Left colon (tissue), 2 donors: ENCODE data around the gene PARP2. TPM values are rescaled to one million over a fixed set of nuclear protein-coding genes. Genes with fewer than 3 reads are reported as not detected.

Source experiments
- ATAC-seq: fragments of 200-7000 bp; cut with Tn5 transposase; one replicate; pipeline ENCODE4 v1.9.1; 2020; ENCODE audit warnings: mild to moderate bottlenecking, moderate library complexity
- DNase-seq, 2 donors: peaks; one replicate each; pipeline ENCODE4 v3.0.0-alpha.2; 2020
- intact Hi-C, 2 donors: fragments of 100-400 bp; cut with DNase I in 1 of 2; cut with micrococcal nuclease in 1 of 2; formaldehyde crosslinking; loops; one replicate each; pipeline versions ENCODE4 v1.11.2 to v1.14.0; 2022; cut with DNase I, micrococcal nuclease
- long read RNA-seq: library from polyadenylated mRNA; unstranded; transcript quantifications from one replicate; pipeline ENCODE4 v2.0.0, GENCODE V29; 2021
- total RNA-seq, 2 donors: library from RNA; stranded (reverse); fragmentation: NEBNext Ultra II Directional; extraction: Animal tissue kit (Norgen Biotek cat#: 25700); gene quantifications; one replicate each; pipeline ENCODE4 v1.2.1, GENCODE V29; 2021
- donor health status: DM: no; HTN: no; CAD: no.
- donor health status: DM: yes; HTN: yes; CAD: no.

PARP2 gene, protein sequence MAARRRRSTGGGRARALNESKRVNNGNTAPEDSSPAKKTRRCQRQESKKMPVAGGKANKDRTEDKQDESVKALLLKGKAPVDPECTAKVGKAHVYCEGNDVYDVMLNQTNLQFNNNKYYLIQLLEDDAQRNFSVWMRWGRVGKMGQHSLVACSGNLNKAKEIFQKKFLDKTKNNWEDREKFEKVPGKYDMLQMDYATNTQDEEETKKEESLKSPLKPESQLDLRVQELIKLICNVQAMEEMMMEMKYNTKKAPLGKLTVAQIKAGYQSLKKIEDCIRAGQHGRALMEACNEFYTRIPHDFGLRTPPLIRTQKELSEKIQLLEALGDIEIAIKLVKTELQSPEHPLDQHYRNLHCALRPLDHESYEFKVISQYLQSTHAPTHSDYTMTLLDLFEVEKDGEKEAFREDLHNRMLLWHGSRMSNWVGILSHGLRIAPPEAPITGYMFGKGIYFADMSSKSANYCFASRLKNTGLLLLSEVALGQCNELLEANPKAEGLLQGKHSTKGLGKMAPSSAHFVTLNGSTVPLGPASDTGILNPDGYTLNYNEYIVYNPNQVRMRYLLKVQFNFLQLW
- 10 to 100 TPM; 10.0 to 10.7 TPM for total RNA-seq
- long read RNA-seq, transcript PARP2-202 (16 exons, 1,881 nt): major isoform, 7 of 11 reads
- long read RNA-seq, partial matches to known transcripts: 3 of 11 reads
- long read RNA-seq, other reads (novel, unspliced or antisense): 1 of 11 reads

- ATAC-seq (peak; percentile 91), DNase-seq (peak; percentile 95 to 98)
- intact Hi-C loops: loop anchor here in 1 of 2 donors (5.0 to 10.0 kb wide), 2 partner anchors 112 to 339 kb away; partner anchors contain the start of genes APEX1, OSGEP and RNASE4
These were observed at the start of gene PARP2 for GRCh38 chr14:20343092-20343861. Gene PARP2 (plus strand): TSS chr14:20343635. CDS start chr14:20343642, 7 bp downstream.

DNA sequence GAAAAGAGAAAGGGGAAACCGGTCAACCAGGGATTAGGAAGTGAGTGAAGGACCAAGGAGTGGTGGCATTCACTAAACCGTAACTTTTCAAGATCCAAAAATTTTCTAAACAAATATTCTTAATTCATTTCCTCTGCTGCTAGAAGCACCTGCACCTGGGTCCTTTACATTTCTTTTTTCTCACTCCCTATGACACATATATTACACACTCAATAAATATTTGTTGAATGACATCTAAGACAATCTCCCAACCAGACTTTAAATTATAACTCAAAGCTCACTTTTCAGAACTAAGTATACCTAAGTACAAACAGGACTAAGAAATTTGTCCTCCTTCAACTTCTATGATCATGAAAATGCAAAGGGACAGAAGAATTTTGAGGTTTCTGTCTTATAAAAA lies 48.8 kb upstream of the PARP2 start:
- no peak for DNase-seq
- intact Hi-C loops: no loop called here
- no peak for ATAC-seq

- no peak for ATAC-seq
- intact Hi-C loops: no loop called here
These were observed 48.4 kb upstream of the PARP2 start for GRCh38 chr14:20295067-20295466.

GRCh38 chr14:20302042-20302755 lies 41.2 kb upstream of the PARP2 start:
- DNase-seq (no peak), ATAC-seq (no peak)
- intact Hi-C loops: no loop called here

More at GRCh38 chr14:20295067-20295466, 48.4 kb upstream of the PARP2 start:
- no peak for DNase-seq

DNA sequence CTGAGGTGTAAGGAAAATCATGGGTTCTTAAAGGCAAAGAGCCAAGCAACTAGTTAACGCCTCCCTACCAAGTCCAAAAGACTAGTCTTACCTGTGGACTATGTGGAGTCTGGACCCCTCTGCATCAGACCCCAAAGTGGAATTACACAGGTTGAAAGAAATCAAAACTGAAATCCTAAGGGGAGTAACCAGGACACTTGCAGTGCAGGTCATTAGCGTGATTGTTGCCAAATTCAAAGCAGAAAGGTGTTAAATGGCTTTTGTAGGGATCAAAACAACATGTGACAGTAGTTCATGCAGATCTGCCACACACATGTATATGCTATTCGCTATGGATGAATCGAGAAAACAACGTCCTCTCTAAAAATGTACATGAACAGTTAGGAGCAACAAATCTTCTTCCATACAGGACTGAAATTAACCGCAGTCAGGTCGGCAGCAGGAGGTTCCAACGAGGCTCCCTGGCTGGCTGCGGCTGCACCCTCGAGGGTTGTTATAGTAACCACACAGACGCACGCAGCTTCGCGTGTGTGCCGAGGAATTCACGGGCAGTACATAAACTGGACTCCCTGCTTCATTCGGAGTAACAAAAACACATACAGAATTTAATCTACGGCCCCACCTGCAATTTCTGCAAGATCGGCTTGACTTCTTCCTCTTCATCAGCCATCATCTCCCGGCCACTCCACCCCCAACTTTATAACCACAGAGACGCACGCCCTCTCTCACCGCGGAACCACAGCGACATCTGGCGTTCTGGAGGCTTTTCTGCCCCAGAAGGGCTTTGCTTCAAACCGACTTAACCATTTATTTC lies 38.0 kb upstream of the PARP2 start, which contains the start of gene TTC5:
Gene TTC5 (minus strand): TSS at position 687 of the 814 bp plus-strand sequence. CDS start 14 bp downstream, at position 673.
- intact Hi-C loops: no loop called here
- peak; percentile 75 to 87 for DNase-seq
- peak; percentile 97 for ATAC-seq

DNA sequence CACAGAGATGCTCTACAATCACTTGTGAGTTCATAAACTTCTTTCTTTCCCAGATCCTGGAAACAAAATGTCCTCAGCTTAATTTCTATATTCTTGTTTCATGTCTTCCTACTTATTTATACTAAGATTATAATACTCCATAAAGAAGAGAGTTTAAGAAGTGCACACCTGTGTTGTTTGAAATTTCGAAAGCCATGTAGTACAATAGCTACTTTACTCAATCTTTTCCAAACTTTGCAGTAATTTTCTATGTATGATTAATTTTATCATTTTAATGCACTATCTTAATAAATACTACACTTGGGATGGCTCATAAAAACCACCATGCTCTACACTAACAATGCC lies 37.4 kb upstream of the PARP2 start:
- DNase-seq (no peak), ATAC-seq (no peak)
- intact Hi-C loops: no loop called here

DNA sequence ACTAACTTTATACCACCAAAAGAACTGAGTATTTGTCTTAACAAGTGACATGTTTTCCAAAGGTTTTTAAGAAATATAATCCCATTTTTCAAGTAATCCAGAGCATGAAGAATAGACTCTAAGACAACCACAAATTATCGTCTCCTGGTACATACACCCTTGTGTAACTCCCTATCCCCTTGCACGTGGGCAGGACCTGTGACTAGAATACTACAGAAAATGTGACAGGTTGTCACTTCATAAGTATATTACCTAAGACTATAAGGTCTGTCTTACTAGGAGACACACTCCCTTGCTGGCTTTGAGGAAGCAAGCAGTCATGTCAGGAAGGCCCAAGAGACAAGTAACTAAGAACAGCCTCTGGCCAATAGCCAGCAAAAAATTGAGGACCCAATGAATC lies 29.4 kb upstream of the PARP2 start:
- ATAC-seq: no peak
- intact Hi-C loops: no loop called here
- no peak for DNase-seq

GRCh38 chr14:20317720-20318119 lies 25.7 kb upstream of the PARP2 start:
- ATAC-seq (no peak), DNase-seq (no peak)
- intact Hi-C loops: no loop called here

GRCh38 chr14:20327005-20327869 lies 16.2 kb upstream of the PARP2 start:
- intact Hi-C loops: loop anchor here in 1 of 2 donors (5.0 kb wide), 1 partner anchor 280 kb away; no protein-coding TSS in a partner anchor
- DNase-seq: no peak
- peak; percentile 65 for ATAC-seq

DNA sequence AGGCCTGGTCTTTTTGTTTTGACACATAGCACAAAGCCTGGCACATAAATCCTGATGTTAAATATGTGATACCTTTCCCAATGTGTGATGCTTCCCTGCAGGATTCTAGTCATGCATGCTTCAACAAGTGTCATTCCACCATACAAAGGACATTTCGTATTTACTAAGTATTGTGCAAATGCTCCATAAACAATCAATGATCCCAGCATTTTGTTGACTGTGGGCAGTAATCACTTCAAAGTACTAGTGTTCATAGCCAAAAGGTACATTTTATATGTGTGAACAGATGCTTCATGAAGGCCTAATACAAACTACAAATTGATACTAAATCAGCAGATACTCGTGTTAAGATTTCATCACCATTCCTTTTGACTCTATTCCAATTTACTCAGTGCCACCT lies 14.7 kb upstream of the PARP2 start:
- intact Hi-C loops: loop anchor here in 1 of 2 donors (5.0 kb wide), 1 partner anchor 279 kb away; no protein-coding TSS in a partner anchor
- DNase-seq: no peak
- ATAC-seq: no peak

DNA sequence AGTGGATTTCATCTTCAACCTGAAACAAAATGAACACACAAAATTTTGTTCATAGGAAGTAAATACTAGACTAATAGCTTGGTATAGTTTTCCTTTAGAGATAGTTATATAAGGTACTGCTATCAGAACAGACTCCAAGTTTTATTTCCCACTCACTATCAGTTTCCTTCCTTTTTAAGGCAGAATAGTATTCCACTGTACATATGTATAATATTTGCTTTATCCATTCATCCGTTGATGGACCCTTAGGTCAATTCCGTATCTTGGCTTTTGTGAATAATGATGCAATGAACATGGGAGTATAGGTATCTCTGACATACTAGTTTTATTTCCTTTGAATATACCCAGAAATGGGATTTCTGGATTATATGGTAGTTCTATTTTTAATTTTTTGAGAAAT lies 14.1 kb upstream of the PARP2 start:
- intact Hi-C loops: loop anchor here in 1 of 2 donors (5.0 kb wide), 1 partner anchor 278 kb away; no protein-coding TSS in a partner anchor

DNA sequence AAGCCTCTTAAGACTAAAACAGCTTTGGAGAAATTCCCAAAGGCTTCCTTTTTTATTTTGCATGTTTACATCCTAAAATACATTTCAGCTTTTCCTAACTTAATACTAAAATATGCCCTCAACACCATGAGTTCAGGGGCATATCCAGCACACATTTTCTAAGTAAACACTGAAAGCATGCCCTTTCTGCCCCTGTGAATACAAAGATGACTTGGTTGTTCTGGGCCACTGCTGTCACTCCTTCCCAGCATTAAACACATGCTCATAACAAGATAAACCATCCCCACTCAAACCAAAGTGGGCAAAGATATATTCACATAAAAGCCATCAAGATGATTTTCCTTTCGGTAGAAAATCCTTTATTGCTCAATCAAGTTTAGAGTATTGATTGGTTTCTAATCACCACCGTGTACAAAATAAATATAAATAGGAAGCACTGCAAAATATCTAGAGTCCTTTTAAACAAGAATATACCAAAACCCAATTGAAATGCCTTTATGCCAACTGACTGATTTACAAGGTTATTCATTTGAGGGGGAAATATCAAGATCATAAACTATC lies 12.3 kb upstream of the PARP2 start:
- ATAC-seq (no peak), DNase-seq (no peak)
- intact Hi-C loops: no loop called here

More for the DNA sequence above, 14.1 kb upstream of the PARP2 start:
- DNase-seq: no peak
- no peak for ATAC-seq

DNA sequence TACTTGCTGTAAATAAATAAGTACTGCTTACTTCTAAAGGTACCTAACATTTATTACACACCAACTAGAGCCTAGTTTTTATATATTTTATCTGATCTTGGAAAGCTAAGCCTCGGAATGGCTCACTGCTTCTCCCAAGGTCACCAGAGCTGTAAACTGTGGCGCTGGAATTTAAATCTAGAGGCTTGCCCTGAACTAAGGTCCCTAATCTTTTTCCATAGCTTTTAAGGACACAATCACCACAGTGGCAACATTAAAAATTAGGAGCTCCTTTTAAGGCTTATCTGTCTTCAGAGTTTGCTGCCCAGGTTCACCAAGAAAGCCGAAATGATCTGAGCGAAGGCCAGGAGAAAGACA lies 11.0 kb upstream of the PARP2 start:
- DNase-seq (peak in 1 of 2 donors; percentile 28), ATAC-seq (peak; percentile 70)
- intact Hi-C loops: no loop called here

DNA sequence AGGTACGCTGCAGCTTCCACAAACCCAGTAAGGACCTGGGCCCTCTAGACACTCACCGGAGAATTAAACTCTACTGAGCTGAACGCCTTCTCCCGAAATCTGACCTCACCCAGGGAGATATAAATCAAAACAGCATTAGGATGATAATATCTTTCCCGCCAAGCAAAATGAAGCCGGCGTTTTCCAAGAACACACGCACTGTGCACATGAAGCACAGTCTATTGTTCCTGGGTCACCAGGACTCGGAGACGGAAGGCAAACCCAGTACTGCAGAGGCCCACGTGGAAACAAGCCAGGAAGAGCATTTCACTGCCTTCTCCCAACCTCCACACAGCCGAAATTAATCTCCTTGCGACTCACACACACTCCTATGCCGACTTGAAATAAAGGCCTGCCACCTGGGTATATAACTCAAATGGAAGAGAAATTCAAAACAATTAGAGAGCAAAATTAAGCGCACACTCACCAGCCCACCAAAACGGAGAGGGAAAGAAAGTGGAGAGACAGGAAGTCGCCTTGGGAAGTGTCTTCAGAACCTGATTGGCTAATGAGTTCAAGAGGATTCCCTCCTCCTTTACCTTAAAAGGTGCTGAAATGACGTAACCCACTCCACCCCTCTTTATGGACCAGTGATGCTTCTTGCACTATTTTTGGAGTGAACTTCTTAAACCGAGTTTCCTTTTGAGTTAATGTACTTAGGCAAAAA lies 10.5 kb upstream of the PARP2 start, which contains the start of gene CCNB1IP1:
Gene CCNB1IP1 (minus strand): TSS at position 492 of the 706 bp plus-strand sequence. CDS start 16,756 bp downstream, outside the sequence.
- DNase-seq: peak; percentile 55 to 67
- ATAC-seq: peak; percentile 98
- intact Hi-C loops: no loop called here

DNA sequence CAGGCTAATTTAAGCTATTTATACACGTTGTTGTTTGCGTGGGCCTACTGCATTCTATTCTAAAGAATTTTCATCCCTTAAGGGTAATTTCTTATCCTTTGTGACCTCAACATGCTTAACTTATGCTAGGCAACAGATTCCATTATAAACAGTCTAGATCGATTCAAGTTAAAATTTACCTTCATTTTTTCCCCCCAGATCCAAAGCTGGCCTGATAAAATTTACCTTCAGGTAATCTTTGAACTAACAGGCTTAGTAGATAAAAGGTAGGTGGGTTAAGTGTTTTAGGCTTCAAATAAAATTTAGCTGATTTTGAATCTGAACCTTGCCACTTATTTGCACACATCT lies 10.0 kb upstream of the PARP2 start:
- intact Hi-C loops: no loop called here
- ATAC-seq (no peak), DNase-seq (no peak)

DNA sequence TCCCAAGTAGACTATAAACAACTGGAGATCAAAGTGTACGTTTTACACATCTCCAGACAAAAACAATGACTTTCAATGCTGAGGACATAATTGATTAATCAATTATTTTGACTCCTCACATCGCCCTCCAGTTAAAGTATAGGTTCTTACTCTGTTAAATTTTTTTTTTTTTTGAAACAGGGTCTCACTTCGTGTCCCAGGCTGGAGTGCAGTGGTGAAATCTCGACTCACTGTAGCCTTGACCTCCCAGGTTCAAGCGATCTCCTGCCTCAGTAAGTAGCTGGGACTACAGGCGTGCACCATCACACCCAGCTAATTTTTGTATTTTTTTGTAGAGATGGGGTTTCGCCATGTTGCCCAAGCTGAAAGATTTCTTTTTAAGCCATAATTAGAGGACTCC lies 9.4 kb upstream of the PARP2 start:
- ATAC-seq (no peak), DNase-seq (no peak)
- intact Hi-C loops: no loop called here
